ENCODE measurements around the gene C5orf63. TPM values are rescaled to one million over a fixed set of nuclear protein-coding genes. Genes with fewer than 3 reads are reported as not detected.

C5orf63 gene
- total and polyA plus RNA-seq, 8 donors, result 7.4 to 19.2 (median 13.9) TPM

DNA sequence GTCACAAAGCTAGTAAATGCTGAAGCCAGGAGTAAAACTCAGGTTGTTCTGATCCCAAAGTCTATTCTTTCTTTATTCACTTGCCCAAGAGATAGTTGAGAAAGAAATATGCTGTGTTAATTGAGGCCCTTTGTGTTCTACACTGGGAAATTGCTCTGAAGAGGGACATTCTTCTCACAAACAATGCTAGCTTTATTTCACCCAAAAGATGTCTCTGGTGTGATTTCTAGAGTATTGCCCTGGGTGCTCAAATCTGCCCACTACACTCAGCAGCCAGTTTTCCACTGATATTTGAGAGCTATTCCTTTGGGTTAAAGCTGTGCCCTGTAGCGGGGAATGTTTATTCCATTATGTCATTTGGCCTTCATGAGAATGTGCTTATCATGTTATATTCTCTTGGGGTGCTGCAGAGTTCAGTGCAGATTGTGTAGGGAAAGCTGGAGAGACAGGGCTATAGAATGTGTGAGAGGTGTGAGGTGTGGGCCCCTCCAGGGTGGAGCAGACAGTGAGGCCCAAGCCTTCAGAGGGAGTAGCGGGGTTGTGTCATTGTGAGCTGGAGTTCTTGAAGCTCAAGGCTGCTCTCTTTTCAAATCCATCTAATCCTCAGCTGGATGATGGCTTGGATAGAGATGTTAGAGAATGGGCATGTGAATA is 21.0 kb upstream of the C5orf63 start:
- DNase-seq (no peak), ATAC-seq (no peak)
- no peaks in the 10 kb centered on the region for H3K4me1 ChIP-seq
- no peaks in the 10 kb centered on the region for H3K36me3 ChIP-seq
- intact Hi-C loops (cut with DNase I), result no loop called here
- TF ChIP-seq, protein P1, sequence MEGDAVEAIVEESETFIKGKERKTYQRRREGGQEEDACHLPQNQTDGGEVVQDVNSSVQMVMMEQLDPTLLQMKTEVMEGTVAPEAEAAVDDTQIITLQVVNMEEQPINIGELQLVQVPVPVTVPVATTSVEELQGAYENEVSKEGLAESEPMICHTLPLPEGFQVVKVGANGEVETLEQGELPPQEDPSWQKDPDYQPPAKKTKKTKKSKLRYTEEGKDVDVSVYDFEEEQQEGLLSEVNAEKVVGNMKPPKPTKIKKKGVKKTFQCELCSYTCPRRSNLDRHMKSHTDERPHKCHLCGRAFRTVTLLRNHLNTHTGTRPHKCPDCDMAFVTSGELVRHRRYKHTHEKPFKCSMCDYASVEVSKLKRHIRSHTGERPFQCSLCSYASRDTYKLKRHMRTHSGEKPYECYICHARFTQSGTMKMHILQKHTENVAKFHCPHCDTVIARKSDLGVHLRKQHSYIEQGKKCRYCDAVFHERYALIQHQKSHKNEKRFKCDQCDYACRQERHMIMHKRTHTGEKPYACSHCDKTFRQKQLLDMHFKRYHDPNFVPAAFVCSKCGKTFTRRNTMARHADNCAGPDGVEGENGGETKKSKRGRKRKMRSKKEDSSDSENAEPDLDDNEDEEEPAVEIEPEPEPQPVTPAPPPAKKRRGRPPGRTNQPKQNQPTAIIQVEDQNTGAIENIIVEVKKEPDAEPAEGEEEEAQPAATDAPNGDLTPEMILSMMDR (IDR thresholded peaks at IDR 0.05), result no peak
- H3K27ac ChIP-seq, result no peak overlapping the region
- H3K9me3 ChIP-seq, result no peaks in the 10 kb centered on the region
- no peak overlapping the region for H3K4me3 ChIP-seq
- no peaks in the 10 kb centered on the region for H3K27me3 ChIP-seq

DNA sequence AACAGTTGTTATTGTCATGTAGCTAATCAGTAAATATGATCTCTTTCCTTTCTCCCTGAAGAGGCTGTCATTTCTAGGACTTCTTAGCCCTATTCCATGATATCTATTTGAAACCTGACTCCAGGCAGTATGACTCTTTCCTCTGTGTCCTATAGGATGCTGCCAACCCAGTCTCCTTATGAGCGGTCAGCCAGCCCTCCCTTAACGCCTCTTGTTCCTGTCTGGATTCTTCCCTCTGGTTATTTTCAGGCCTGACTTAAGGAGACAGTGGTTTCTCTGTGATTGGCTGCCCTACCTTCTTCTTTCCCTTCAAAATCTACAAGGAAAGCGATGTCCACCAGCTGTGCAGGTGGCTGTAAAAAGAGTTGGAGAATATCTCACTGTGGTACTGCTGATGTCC is 19.4 kb upstream of the C5orf63 start:
- TF ChIP-seq, protein P1 (IDR thresholded peaks at IDR 0.05), result no peak
- H3K36me3 ChIP-seq, result no peaks in the 10 kb centered on the region
- ATAC-seq, result no peak
- no peak overlapping the region for H3K27ac ChIP-seq
- no peaks in the 10 kb centered on the region for H3K9me3 ChIP-seq
- DNase-seq, result no peak
- no peaks in the 10 kb centered on the region for H3K4me1 ChIP-seq
- intact Hi-C loops (cut with DNase I), result no loop called here
- H3K27me3 ChIP-seq, result no peaks in the 10 kb centered on the region
- H3K4me3 ChIP-seq, result no peak overlapping the region

DNA sequence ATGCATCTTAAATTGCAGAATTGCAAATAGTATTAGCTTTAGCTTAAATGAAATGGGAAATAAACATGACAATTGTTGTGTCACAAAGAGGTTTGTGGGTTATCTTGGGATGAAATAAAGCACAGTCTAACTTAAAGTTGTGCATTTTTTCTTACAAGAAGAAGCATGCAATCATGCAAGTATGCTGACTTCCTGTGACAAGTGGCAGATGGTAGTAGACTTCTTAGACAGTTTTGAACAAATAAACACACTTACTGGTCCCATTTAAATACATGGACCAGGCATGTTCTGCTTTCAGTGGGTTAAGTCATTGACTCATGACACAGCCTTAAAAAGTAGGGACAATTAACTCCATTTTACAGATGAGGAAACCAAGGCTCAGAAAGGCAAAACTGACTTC is 15.9 kb upstream of the C5orf63 start:
- TF ChIP-seq, protein P1 (IDR thresholded peaks at IDR 0.05), result no peak
- ATAC-seq, result no peak
- H3K27me3 ChIP-seq, result no peaks in the 10 kb centered on the region
- no peaks in the 10 kb centered on the region for H3K4me1 ChIP-seq
- DNase-seq, result no peak
- no peaks in the 10 kb centered on the region for H3K36me3 ChIP-seq
- H3K4me3 ChIP-seq, result no peak overlapping the region
- no peak overlapping the region for H3K27ac ChIP-seq
- H3K9me3 ChIP-seq, result no peaks in the 10 kb centered on the region
- intact Hi-C loops (cut with DNase I), result no loop called here

DNA sequence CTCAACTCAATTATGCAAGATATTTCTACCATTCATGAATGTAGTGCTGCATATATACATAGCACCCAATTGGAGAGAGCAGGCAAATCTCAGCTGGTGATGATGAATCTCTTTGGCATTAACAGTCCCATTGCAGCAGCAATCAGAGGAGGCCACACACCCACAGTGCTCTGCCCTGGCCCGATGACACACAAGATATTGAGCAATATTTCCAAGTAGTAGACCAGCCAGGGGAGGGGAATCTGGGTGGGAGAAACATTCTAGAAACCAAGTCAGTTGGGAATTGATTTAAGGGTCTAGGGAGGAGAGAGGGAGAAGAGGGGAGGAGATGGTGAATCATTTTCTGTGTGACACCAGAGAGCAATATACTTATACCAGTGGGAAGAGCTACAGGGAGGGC is 14.9 kb upstream of the C5orf63 start:
- TF ChIP-seq, protein P1 (IDR thresholded peaks at IDR 0.05), result no peak
- no peaks in the 10 kb centered on the region for H3K27me3 ChIP-seq
- intact Hi-C loops (cut with DNase I), result no loop called here
- DNase-seq (peak in 2 of 4 donors; percentile 31 to 39), ATAC-seq (peak; percentile 85)
- no peaks in the 10 kb centered on the region for H3K36me3 ChIP-seq
- no peaks in the 10 kb centered on the region for H3K9me3 ChIP-seq
- H3K4me1 ChIP-seq, result no peaks in the 10 kb centered on the region
- no peak overlapping the region for H3K4me3 ChIP-seq
- H3K27ac ChIP-seq, result no peak overlapping the region

DNA sequence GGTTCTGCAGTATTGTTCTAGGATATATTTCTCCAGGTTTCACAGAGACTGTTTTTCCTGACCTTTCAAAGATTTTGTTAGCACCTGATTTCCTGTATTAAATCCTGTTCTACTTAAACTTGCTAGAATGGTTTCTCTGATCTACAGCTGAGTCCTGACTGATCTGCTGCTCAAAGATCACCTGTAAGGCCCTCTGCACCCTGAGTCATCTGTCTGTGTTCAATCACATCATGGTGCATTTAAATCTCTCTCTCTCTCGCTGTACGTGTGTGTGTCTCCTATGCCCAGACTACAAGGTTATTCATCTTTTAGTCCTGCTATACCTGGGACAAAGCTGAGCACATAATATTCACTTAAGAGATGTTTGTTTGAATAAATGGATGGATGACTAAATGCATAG is 13.3 kb upstream of the C5orf63 start:
- DNase-seq (no peak), ATAC-seq (no peak)
- TF ChIP-seq, protein P1 (IDR thresholded peaks at IDR 0.05), result no peak
- no peaks in the 10 kb centered on the region for H3K27me3 ChIP-seq
- no peak overlapping the region for H3K4me3 ChIP-seq
- H3K9me3 ChIP-seq, result no peaks in the 10 kb centered on the region
- H3K36me3 ChIP-seq, result no peaks in the 10 kb centered on the region
- intact Hi-C loops (cut with DNase I), result no loop called here
- H3K27ac ChIP-seq, result no peak overlapping the region
- H3K4me1 ChIP-seq, result no peaks in the 10 kb centered on the region
